LNCaP clone FGC (cell line): ENCODE measurements around the gene FOXL2.
A peak's percentile ranks its signal among the peaks of the same experiment; 100 is the strongest.

Experiments
- DNase-seq: peaks from one replicate; pipeline ENCODE4 v3.0.0-alpha.2; 2011; ENCODE audit warnings: low read depth
- H3K4me3 ChIP-seq: 2 replicates; pipeline ENCODE4 v1.5.1; 2011; ENCODE audit warnings: mild to moderate bottlenecking, low read depth, low read length, control low read depth
- TF ChIP-seq, protein P1 (sequence below): IDR thresholded peaks from 2 replicates; pipeline ENCODE4 v1.5.1; 2012; ENCODE audit warnings: mild to moderate bottlenecking; ENCODE audit not compliant: control insufficient read depth, insufficient read depth; ENCODE audit errors: extremely low read depth

Gene FOXL2

DNA sequence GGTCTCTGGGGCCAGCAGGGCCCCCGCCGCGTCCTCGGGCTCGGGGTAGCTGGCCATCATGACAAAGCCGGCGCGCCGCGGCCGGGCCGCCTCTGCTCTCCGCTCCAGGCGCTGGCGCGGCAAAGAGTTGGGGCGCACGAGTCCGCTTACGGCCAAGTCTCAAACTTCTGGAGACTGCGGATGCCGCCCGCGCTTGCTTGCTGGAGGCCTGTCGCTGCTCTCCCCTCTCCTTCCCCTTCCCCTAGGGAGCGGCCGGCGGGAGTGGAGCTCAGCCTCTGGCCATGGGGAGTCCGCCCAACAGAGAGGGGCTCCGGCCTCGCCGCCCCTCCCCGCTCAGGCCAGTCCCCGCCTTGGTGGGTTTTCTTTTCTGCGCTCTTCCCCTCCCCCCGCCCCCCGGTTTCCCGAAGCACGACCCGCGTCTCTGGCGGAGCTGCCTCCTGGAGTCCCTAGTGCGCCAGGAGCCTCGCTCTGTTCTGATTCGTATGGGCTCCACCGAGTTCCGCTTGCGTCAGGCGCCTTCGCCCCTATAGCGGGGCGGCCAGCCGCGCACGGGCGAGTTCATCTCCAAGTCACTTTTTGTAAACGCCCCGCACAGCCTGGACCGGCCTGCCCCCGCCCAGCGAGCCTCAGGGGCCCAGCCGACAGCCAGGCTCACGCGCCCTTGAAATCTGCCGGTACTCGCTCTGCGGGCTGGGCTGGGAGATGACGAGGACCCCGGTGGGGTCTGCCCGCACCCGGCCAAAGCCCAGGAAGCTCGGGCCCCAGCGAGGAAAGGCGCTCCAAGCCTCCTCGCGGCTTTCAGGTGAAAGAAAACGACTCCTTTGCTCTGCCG is at the start of gene FOXL2, which contains the start of gene FOXL2NB:
Gene FOXL2 (minus strand): TSS at position 475 of the 832 bp plus-strand sequence. CDS start 415 bp downstream, at position 60.
Gene FOXL2NB (plus strand): TSS at position 555 of the 832 bp plus-strand sequence. CDS start 148 bp downstream, at position 703.
- TF ChIP-seq, protein P1, sequence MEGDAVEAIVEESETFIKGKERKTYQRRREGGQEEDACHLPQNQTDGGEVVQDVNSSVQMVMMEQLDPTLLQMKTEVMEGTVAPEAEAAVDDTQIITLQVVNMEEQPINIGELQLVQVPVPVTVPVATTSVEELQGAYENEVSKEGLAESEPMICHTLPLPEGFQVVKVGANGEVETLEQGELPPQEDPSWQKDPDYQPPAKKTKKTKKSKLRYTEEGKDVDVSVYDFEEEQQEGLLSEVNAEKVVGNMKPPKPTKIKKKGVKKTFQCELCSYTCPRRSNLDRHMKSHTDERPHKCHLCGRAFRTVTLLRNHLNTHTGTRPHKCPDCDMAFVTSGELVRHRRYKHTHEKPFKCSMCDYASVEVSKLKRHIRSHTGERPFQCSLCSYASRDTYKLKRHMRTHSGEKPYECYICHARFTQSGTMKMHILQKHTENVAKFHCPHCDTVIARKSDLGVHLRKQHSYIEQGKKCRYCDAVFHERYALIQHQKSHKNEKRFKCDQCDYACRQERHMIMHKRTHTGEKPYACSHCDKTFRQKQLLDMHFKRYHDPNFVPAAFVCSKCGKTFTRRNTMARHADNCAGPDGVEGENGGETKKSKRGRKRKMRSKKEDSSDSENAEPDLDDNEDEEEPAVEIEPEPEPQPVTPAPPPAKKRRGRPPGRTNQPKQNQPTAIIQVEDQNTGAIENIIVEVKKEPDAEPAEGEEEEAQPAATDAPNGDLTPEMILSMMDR, result no peak

DNA sequence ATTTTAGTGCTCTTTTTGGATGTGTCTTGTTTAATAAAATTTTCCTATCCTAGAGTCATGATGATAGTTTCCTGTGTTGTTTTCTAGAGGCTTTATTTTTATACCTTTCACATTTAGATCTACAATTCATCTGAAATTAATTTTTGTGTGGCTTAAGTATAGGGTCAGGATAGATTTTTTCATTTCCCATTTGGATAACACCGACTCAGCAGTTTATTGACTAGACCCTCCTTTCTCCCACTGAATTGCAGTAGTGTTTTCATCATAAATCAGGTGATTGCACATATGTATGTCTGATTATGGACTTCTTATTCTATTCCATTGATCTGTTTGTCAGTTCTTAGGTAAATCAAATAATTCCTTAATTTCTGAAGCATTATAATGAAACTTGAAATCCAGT is 48.8 kb upstream of the FOXL2 start:
- DNase-seq, result no peak
- H3K4me3 ChIP-seq, result no peak overlapping the region
- TF ChIP-seq, protein P1, result no peak

More for the DNA sequence above, at the start of gene FOXL2, which contains the start of gene FOXL2NB:
- H3K4me3 ChIP-seq, result peak within 1 kb of the TSS; percentile 46
- DNase-seq, result no peak

DNA sequence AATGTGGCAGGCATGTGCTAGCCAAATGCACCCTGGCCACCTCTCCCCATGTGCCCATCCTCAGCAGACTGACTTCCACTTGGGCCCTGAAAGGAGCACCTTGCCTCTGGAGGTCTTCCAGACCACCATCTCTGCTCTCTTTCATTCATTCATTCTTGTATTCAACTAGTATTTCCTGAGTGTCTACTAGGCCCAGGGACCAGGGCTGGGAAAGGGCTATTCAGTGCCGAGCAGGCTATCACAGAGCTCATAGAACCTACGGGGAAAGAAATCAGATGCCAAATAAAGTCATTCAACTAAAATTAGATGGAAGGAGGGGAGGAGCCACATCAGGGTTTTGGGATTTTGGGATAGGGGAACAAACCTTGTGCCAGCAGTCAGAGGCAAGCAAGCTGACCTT is 40.2 kb upstream of the FOXL2 start:
- TF ChIP-seq, protein P1, result no peak
- DNase-seq, result no peak
- H3K4me3 ChIP-seq, result no peak overlapping the region

DNA sequence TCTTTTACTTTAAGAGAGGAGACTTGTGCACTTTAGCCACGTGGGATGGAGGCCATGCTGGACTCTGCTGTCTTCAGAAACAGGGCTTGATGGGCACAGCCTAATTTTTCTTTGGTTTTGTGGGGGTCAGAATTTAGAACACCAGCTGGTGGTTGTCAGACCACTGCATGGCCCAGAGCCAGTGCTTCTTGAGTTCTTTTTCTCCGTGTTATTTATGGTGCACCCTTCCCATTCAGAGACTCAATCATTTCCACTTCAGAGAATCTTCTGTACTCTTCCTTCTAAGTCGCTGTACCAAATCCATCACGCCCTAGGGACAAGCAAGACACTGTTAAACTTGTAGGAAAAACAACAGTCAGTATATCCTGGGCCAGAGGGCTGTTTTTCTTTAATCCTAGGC is 39.0 kb upstream of the FOXL2 start:
- DNase-seq, result no peak
- TF ChIP-seq, protein P1, result no peak
- H3K4me3 ChIP-seq, result no peak overlapping the region

DNA sequence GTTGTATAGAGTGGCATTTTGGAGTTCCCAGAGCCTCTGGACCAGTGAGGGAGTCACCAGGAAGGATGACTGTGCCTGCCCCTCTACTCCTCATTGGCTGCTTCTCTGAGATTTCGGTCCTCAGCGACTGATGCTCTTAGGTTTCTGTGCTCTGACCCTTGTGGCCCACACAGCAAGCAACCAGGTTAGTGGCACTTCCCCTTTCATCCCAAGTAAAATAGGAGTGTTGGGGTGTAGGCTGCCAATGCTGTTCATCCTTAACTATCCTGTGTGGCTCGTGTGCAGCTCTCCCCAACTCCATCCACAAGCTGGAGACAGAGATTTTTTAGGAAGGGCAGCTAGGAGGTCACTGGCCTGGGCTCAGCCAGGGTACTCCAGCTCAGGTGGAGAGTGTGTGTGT is 37.9 kb upstream of the FOXL2 start:
- H3K4me3 ChIP-seq, result no peak overlapping the region
- TF ChIP-seq, protein P1, result no peak
- DNase-seq, result no peak

DNA sequence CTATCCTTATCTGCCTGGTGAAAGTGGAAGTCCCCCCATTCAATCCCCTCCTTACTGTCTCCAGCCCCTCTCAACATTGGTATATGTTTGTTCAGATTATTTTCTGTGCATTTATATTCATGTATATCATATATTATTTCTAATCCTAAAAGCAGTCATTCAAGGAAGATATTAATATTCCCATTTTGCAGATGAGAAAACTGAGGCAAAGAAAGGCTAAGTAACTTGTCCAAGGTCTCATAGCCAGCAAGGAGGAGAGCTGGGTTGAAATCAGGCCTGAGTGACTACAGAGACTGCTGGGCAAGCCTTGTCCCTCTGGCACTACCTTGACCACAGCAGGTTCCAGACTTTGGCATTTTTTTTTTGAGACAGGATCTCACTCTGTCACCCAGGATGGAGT is 29.1 kb upstream of the FOXL2 start:
- no peak overlapping the region for H3K4me3 ChIP-seq
- TF ChIP-seq, protein P1, result no peak
- no peak for DNase-seq
